Sigmoid colon (tissue), 3 donors: ENCODE results near the gene AK8.

ENCODE experiments used
- CTCF ChIP-seq, 4 experiments: fragments of 450-650 bp in 3 of 4; fragments of 200-600 bp in 1 of 4; IDR thresholded peaks; one replicate each; pipeline ENCODE4 v1.5.1; 2016 to 2019; ENCODE audit warnings: antibody characterized with exemption in 4 of 4, mild to moderate bottlenecking in 3 of 4, moderate library complexity in 2 of 4
- POLR2A ChIP-seq, 2 donors: fragments of 450-650 bp; IDR thresholded peaks; one replicate each; pipeline ENCODE4 v1.6.1; 2016; ENCODE audit warnings: antibody characterized with exemption in 2 of 2, mild to moderate bottlenecking in 2 of 2, moderate library complexity in 2 of 2

GRCh38 chr9:132756214-132756845 lies 121.8 kb downstream of the AK8 start:
- TF ChIP-seq CTCF (IDR thresholded peaks at IDR 0.05) (no peak), POLR2A (IDR thresholded peaks at IDR 0.05) (no peak)
